DMS114 treated with DMSO at 0.1 percent for 48 hours (cell line): Measurements from ENCODE around the gene DIAPH2.

ENCODE experiments used
- DNase-seq: peaks from one replicate; lab custom pipeline; 2025; ENCODE audit not compliant: unreplicated experiment; lab: John Stamatoyannopoulos, UW

Gene DIAPH2

GRCh38 chrX:97446298-97446882, 761.7 kb downstream of the DIAPH2 start:
- peak; percentile 0 for DNase-seq

- no peak for DNase-seq
Measured at GRCh38 chrX:97447306-97447705, 762.7 kb downstream of the DIAPH2 start.

- no peak for DNase-seq
Measured at GRCh38 chrX:97452283-97452682, 767.6 kb downstream of the DIAPH2 start.

- DNase-seq = no peak
Measured at GRCh38 chrX:97461763-97462162, 777.1 kb downstream of the DIAPH2 start.

GRCh38 chrX:97471071-97471470, 786.4 kb downstream of the DIAPH2 start:
- DNase-seq = no peak

GRCh38 chrX:97474933-97475332, 790.3 kb downstream of the DIAPH2 start:
- no peak for DNase-seq

- DNase-seq = no peak
Measured at GRCh38 chrX:97479106-97479890, 794.7 kb downstream of the DIAPH2 start.

- DNase-seq = no peak
Measured at GRCh38 chrX:97481228-97481627, 796.6 kb downstream of the DIAPH2 start.

- DNase-seq = no peak
Measured at GRCh38 chrX:97482666-97483300, 798.1 kb downstream of the DIAPH2 start.

GRCh38 chrX:97490656-97491055, 806.0 kb downstream of the DIAPH2 start:
- DNase-seq = no peak

GRCh38 chrX:97494756-97495372, 810.2 kb downstream of the DIAPH2 start:
- DNase-seq = no peak

- DNase-seq = no peak
Measured at GRCh38 chrX:97498093-97498492, 813.5 kb downstream of the DIAPH2 start.

GRCh38 chrX:97504431-97504830, 819.8 kb downstream of the DIAPH2 start:
- DNase-seq = no peak

GRCh38 chrX:97517763-97518162, 833.1 kb downstream of the DIAPH2 start:
- no peak for DNase-seq

- DNase-seq = no peak
Measured at GRCh38 chrX:97522307-97522706, 837.7 kb downstream of the DIAPH2 start.

GRCh38 chrX:97524340-97524739, 839.7 kb downstream of the DIAPH2 start:
- no peak for DNase-seq

- DNase-seq = no peak
Measured at GRCh38 chrX:97524997-97525396, 840.4 kb downstream of the DIAPH2 start.

- DNase-seq = no peak
Measured at GRCh38 chrX:97525981-97526380, 841.3 kb downstream of the DIAPH2 start.

GRCh38 chrX:97527725-97528124, 843.1 kb downstream of the DIAPH2 start:
- no peak for DNase-seq

- DNase-seq = no peak
Measured at GRCh38 chrX:97529536-97530200, 845.0 kb downstream of the DIAPH2 start.

- no peak for DNase-seq
Measured at GRCh38 chrX:97531825-97532224, 847.2 kb downstream of the DIAPH2 start.
